Epithelial cell of prostate (primary cell): ENCODE data around the gene BAIAP2.
"Not testable (repeated sequence)": the region's sequence is repeated elsewhere in the genome, so short reads cannot be mapped to it uniquely, and the experiment has no call there.

Experiments used
- DNase-seq: peaks from one replicate; pipeline ENCODE4 v3.0.0-alpha.2; 2011; ENCODE audit warnings: low read depth, low spot score
- H3K27ac ChIP-seq: fragments of 450-650 bp; 2 replicates; pipeline ENCODE4 v1.5.1; 2017; ENCODE audit warnings: mild to moderate bottlenecking

Gene BAIAP2

DNA sequence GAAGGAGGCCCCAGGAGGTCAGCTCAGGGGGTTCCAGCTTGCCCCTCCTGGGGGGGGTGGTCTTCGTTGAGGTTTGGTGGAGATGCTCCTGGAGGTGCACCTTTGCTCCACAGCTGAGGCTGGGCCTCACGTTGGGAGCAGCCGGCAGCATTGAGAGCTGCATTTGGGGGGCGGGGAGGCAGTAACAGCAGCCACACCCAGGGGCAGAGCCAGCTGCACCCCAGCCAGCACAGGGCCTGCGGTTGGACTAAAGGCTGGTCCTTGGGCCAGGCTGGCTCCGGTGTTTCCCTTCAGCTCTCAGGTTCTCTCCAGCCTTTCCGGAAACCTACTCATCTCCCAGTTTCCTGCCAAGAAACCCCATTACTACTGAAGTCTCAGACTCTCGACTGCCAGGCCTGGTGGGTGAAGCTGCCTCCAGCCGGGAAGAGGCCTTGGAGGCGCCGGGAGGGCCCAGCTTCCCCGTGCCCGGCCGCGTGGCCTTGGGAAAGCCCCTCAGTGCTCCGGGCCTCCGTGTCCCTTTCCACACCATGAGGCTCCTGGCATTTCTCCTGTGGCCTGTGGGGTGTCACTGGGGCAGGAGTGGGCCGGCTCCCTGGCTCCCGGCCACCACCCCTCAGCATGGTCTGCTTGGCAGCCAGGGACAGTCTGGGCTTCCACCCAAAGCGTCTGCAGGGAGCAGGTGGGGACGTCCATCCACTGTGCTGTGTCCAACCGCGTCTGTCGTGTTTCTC lies 14.0 kb upstream of the BAIAP2 start:
- no peak for DNase-seq
- H3K27ac ChIP-seq, result peak overlapping the region; percentile 24

DNA sequence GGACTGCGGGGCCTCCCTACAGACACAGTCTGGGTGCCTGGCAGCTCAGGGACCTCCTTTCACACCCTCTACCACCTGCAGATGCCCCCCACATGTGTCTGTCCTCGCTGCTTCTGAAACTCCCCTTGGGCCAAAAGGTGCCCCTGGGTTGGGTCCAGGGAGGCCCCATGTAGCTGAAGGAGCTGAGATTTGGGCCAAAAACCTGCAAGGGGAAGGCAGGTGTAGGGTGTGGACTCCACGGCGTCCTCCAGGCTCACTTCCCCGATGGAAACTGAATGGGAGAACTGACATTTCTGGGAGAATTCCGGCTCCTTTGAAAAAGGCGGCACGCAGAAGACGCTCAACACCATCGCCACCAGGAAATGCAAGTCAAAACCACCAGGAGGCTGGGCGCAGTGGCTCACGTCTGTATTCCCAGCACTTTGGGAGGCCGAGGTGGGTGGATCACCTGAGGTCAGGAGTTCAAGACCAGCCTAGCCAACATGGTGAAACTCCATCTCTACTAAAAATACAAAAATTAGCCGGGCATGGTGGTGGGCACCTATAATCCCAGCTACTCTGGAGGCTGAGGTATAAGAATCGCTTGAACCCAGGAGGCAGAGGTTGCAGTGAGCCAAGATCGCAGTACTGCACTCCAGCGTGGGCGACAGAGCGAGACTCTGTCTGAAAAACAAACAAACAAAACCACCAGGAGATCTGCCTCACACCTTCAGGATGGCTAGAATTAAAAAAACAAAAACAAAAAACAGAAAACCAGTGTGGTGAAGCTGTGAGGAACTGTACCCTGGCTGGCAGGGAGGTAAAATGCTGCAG lies 13.2 kb upstream of the BAIAP2 start:
- no peak for DNase-seq
- H3K27ac ChIP-seq, result no peak overlapping the region

DNA sequence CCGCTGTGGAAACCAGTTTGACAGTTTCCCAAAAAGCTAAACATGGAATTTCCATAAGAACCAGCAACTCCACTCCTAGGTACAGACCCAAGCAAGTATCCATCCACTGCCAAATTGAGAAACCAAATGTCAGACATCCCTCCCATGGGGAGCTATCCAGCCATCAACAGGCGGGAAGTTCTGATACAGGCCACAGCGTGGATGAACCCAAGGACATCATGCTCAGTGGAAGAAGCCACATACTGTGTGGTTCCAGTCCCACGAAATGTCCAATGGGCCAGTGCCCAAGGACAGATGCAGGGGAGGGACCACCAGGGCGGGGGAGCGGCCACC lies 12.6 kb upstream of the BAIAP2 start:
- no peak overlapping the region for H3K27ac ChIP-seq
- DNase-seq, result no peak

- no peak overlapping the region for H3K27ac ChIP-seq
- no peak for DNase-seq
Measured at GRCh38 chr17:81025065-81025740, 9.7 kb upstream of the BAIAP2 start.

- H3K27ac ChIP-seq, result no peak overlapping the region
- no peak for DNase-seq
Measured at GRCh38 chr17:81025741-81026129, 9.2 kb upstream of the BAIAP2 start.

DNA sequence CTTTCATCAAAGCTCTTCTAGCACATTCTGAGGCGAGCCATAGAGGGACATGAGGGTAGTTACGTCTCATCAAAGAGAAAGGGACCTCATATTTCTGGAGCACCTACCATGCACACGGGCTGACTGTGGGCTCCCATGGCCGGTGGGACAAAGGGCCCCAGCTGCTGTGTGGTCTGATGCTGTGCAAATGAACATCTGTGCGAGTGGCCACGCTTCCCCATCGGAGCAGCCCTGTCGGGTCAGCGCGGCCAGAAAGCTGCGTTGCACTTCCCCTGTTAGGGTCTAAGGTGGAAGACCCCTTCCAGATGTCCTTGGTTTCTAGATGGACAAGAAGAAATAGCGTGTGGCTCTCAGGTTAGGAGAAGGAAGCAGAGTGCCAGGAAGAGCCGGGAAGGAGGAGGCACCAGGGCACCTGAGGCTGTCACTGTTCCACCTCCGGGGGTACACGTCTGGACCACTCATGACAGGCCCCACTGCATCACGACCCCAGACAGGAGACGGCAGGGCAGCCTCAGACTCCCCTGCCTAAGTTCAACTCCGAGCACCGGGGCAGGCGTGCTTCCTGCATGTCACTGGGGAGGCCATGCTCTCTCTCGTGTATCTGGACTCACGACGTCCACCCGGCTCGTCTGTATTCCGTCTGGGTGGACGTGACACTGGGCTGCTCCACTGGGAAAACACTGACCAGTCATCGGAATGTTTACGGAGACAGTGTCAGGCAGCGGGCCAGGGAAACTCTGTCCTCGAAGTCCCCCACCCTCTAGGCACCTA lies 8.5 kb upstream of the BAIAP2 start:
- H3K27ac ChIP-seq, result no peak overlapping the region
- no peak for DNase-seq

DNA sequence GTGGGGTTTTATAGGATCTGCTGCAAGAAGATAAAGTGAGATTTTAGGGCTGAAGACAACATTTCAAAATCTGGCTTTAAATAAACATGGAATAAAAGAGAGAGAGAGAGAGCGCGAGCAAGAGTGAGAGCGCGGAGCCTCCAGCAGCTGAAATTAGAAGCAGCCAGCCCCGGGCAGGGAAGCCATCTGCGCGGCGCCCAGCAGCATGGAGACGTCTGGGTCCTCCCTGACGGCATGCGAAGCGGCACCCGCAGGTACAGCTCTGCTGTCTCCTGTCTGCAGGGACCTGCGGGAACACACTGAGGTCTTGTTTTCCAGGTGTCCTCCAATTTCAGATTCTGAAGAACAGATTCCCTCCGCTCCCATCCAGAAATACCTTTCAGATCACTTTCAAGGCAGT lies 7.9 kb upstream of the BAIAP2 start:
- no peak for DNase-seq
- H3K27ac ChIP-seq, result no peak overlapping the region

GRCh38 chr17:81027591-81028505 lies 7.1 kb upstream of the BAIAP2 start:
- no peak for DNase-seq
- H3K27ac ChIP-seq, result no peak overlapping the region

- no peak for DNase-seq
- H3K27ac ChIP-seq, result no peak overlapping the region
Measured at GRCh38 chr17:81028506-81028858, 6.5 kb upstream of the BAIAP2 start.

DNA sequence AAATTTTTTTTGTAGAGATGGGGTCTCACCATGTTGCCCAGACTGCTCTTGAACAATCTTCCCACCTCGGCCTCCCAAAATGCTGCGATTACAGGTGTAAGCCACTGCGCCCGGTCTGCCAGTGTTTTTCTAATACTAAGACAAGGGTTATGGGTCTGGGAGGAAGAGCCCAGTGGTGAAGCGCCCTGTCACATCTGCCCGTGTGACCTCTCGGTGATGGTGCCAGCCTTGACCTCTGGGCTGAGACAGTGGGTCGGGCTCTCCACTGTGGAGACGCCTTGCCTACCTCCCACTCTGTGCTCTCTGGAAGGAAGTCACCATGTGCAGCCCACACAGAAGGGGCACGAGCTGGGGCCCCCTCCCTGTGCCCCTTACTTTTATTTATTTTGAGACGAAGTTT lies 5.1 kb upstream of the BAIAP2 start:
- DNase-seq, result no peak
- no peak overlapping the region for H3K27ac ChIP-seq

GRCh38 chr17:81030312-81030711 lies 4.6 kb upstream of the BAIAP2 start:
- not testable (repeated sequence) for DNase-seq, H3K27ac ChIP-seq

- H3K27ac ChIP-seq, result no peak overlapping the region
- DNase-seq, result no peak
Measured at GRCh38 chr17:81030741-81031565, 4.0 kb upstream of the BAIAP2 start.

DNA sequence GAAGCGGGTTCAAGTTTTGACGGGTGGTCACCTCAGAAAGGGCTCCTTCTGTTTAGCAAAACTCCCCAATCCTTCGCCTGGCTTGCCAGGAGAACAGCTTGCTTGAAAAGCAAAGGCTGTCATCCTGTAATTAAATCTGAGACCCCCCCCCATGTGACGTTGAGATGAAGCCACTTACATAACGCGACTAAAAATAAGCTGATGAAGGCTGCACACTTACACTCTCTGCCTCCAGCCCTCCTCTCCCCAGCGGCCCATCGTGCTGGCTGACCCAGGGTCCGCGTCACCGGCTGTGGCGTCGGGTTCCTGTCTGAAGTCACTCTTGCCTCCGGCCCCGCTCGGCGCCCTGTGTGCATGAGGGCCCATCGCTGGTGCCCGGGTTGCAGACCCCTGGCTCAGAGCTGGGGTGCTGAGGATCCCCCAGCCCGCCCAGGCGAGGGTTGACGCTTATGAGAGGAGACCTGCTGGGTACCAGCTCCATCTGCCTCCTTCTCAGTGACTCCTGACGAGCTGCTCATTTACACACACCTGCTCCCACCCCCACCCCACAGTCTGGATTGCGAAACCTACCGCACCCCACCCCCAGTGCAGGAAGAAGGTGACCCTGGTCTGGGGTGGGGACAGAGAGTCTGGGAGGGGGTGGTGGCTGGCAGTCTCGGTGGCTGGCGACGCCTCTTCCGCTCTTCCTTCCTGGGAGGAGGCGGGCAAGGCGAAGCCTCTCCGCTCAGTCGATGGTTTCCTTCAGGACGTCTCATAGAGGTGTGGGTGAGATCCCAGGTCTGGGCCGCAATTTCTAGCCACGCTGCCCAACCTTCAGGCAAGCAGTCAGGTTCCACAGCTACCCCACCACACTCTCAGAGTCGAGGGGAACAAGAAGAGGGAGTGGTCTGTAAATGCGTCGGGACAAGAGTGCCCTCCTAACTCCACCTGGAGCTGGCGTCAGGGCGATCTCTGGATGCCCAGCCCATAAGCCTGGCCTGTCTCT lies 3.1 kb upstream of the BAIAP2 start:
- H3K27ac ChIP-seq, result no peak overlapping the region
- DNase-seq, result no peak

DNA sequence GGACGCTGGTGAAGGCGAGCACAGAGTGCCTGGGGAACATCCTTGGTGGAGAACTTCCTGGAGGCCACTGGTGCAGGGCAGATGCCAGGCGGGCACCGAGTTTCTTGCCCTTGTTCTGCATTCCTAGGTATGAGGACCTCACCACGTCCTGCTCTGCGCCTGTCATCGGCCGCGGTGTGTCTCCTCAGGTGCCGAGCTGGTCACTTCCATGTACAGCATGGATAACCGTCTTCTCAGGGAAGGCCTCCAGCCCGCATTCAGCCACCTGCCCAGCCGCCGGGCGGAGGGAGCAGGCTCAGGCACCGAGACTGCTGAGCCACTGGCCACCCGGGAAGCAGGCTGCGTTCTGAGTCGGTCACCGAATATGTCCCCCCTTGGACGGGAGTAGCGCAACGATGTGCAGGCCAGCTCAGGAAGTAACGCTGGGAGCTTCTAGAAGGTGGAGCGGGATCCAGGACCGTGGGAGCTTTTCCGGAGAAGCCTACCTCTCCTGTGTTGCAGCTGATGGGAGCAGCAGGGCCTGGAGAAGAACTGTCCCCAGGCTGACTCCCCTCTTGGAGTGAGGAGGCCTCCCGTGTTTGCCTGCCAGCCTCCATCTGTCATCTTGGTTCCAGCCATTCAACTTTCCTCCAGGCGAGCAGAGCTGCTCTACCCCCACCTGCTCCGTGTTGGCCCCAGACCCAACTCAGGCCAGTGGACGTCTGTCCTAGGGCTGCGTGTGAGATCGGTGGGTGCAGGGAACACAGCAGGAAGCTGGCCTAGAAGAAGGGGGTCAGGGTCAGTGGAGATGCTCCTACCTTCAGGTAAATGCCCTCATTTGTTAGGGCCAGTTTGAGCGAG lies 2.1 kb upstream of the BAIAP2 start:
- DNase-seq, result no peak
- H3K27ac ChIP-seq, result no peak overlapping the region

DNA sequence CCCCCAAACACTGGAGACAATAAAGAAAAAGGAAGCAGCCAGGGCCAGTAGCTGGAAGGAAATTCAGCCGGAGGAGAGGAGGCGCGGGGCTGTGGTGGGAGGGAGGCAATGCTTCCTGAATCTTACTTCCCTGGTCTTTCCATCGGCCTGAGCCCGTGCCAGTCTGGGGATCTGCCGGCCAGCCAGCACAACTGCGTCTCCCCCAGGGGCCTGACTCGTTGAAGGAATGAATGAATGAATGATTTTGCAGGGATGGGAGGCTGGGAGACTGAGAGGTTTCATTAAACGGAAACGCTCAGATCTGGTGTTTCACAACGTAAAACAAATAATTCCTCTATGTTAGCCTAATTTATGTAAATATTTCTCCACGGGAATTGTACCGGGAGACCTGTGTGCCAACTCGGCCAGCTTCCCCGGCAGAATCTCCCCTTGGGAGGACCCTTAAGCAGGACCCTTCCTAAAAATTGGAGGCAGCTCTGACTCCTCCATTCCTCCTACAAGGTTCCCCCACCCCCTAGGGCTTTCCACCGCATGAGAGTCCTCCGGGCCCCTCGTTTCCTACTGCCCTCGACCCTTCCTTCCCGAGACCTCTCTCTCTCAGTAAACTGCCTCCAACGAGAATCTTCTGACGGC lies 1.3 kb upstream of the BAIAP2 start:
- no peak for DNase-seq
- no peak overlapping the region for H3K27ac ChIP-seq

- H3K27ac ChIP-seq, result no peak overlapping the region
- DNase-seq, result no peak
Measured at GRCh38 chr17:81034168-81034777, 678 bp upstream of the BAIAP2 start.
